ENCODE results near the gene CBY1.

The CBY1 gene

GRCh38 chr22:38720350-38720749 is 63.9 kb downstream of the CBY1 start:
- H3K4me1 ChIP-seq (ENCODE audit: control insufficient read depth, insufficient read depth, low read length), result no peaks in the 10 kb centered on the region
- H3K27ac ChIP-seq (ENCODE audit: low read length), result no peak overlapping the region
- WGBS (ENCODE audit: insufficient coverage, insufficient read length), result no CpG with 5 or more reads among the region's 3 CpGs
- no peaks in the 10 kb centered on the region for H3K27me3 ChIP-seq (ENCODE audit: control insufficient read depth, insufficient read depth, low read length)
- H3K9me3 ChIP-seq (ENCODE audit: control insufficient read depth, insufficient read depth, low read length), result no peaks in the 10 kb centered on the region
- H3K4me3 ChIP-seq (ENCODE audit: low read length), result no peak overlapping the region
- peaks cover 27% of the 10 kb centered on the region for H3K36me3 ChIP-seq (ENCODE audit: control insufficient read depth, insufficient read depth, low read length)
- DNase-seq (ENCODE audit: low read depth, low spot score), result no peak

GRCh38 chr22:38721551-38721950 is 65.1 kb downstream of the CBY1 start:
- Histone ChIP-seq H3K4me3 (ENCODE audit: low read length) (no peak overlapping the region), H3K4me1 (ENCODE audit: control insufficient read depth, insufficient read depth, low read length) (no peaks in the 10 kb centered on the region), H3K27ac (ENCODE audit: low read length) (no peak overlapping the region), H3K27me3 (ENCODE audit: control insufficient read depth, insufficient read depth, low read length) (no peaks in the 10 kb centered on the region), H3K36me3 (ENCODE audit: control insufficient read depth, insufficient read depth, low read length) (peaks cover 32% of the 10 kb centered on the region), H3K9me3 (ENCODE audit: control insufficient read depth, insufficient read depth, low read length) (no peaks in the 10 kb centered on the region)
- DNase-seq (ENCODE audit: low read depth, low spot score), result no peak
- WGBS (ENCODE audit: insufficient coverage, insufficient read length), result no CpG with 5 or more reads among the region's 7 CpGs
